Bronchial epithelial cell (primary cell): ENCODE results near the gene ATP5ME. TPM values are rescaled to one million over a fixed set of nuclear protein-coding genes. Genes with fewer than 3 reads are reported as not detected.

Experiments
- DNase-seq: peaks from one replicate; pipeline ENCODE4 v3.0.0-alpha.2; 2010; ENCODE audit warnings: low read depth
- FAIRE-seq: peaks from 2 replicates; lab custom pipeline; 2011; peaks lifted over from hg19 to GRCh38; lab: Jason Lieb, UNC
- H3K27me3 ChIP-seq: 2 replicates; pipeline ENCODE4 v1.5.1; 2011; ENCODE audit warnings: low read length; ENCODE audit not compliant: control insufficient read depth, insufficient read depth
- H3K36me3 ChIP-seq: 2 replicates; pipeline ENCODE4 v1.5.1; 2011; ENCODE audit warnings: low read length; ENCODE audit not compliant: control insufficient read depth, insufficient read depth
- H3K4me3 ChIP-seq: 2 replicates; pipeline ENCODE4 v1.5.1; 2011; ENCODE audit warnings: mild to moderate bottlenecking, low read depth, low read length, control low read depth
- total RNA-seq: library from RNA; depleted of rRNA; stranded (reverse); fragments of >200 nt; gene quantifications from 2 replicates; pipeline ENCODE4 v1.2.1, GENCODE V29; 2014
- TF ChIP-seq, protein P1 (sequence below): IDR thresholded peaks from 2 replicates; pipeline ENCODE4 v1.5.1; 2011; ENCODE audit warnings: mild to moderate bottlenecking, moderate library complexity, low read length, control low read depth, inconsistent platforms; ENCODE audit not compliant: insufficient read depth, severe bottlenecking

ATP5ME gene
- total RNA-seq, 1 donor from 2014 or later = 70.8 TPM

DNA sequence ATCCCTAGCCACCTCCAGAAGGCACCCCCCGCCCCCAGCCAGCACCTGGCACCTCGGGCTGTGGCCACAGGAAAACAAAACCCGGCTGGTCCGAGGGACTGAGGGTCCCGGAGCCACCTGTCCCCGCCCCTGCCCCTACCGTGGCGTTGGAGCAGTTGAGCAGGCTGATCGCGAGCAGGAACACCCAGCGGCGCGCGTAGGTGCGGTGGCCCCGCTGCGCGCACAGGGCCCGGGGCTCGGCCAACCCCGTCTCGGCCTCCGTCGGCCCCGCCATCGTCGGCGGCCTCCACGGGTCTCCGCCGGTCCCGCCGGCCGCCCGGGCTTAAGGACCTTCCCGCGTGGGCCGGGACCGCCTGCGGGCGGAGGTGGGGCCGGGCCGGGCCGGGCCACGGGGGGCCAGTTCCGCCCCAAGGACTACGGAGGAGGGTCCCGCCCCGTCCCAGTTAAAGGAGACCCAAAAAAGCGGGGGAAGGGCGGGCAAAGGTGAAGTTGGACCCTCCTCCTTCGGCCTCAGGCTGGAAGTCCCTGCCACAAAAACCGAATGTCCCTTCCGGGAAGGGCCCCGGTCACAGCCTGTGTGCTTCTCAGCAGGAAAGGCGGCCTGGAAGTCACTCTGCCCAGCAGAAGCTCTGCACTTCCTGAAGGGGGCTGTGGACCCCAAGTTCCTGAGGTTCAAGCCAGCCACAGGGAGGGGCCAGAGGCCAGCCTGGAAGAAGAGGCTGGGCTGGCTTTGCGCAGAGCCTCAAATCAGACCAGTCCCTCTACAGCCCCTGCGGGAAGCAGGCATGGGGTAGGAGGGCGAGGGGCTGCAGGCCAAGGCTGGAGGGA lies 15.0 kb upstream of the ATP5ME start, which contains the start of gene SLC49A3:
Gene SLC49A3 (minus strand): TSS at position 298 of the 828 bp plus-strand sequence. CDS start 24 bp downstream, at position 274.
- H3K4me3 ChIP-seq = peak within 1 kb of the TSS; percentile 32
- TF ChIP-seq, protein P1, sequence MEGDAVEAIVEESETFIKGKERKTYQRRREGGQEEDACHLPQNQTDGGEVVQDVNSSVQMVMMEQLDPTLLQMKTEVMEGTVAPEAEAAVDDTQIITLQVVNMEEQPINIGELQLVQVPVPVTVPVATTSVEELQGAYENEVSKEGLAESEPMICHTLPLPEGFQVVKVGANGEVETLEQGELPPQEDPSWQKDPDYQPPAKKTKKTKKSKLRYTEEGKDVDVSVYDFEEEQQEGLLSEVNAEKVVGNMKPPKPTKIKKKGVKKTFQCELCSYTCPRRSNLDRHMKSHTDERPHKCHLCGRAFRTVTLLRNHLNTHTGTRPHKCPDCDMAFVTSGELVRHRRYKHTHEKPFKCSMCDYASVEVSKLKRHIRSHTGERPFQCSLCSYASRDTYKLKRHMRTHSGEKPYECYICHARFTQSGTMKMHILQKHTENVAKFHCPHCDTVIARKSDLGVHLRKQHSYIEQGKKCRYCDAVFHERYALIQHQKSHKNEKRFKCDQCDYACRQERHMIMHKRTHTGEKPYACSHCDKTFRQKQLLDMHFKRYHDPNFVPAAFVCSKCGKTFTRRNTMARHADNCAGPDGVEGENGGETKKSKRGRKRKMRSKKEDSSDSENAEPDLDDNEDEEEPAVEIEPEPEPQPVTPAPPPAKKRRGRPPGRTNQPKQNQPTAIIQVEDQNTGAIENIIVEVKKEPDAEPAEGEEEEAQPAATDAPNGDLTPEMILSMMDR = no peak
- no peaks in the 10 kb centered on the region for H3K36me3 ChIP-seq
- FAIRE-seq = no peak
- H3K27me3 ChIP-seq = no peaks in the 10 kb centered on the region
- DNase-seq = no peak

DNA sequence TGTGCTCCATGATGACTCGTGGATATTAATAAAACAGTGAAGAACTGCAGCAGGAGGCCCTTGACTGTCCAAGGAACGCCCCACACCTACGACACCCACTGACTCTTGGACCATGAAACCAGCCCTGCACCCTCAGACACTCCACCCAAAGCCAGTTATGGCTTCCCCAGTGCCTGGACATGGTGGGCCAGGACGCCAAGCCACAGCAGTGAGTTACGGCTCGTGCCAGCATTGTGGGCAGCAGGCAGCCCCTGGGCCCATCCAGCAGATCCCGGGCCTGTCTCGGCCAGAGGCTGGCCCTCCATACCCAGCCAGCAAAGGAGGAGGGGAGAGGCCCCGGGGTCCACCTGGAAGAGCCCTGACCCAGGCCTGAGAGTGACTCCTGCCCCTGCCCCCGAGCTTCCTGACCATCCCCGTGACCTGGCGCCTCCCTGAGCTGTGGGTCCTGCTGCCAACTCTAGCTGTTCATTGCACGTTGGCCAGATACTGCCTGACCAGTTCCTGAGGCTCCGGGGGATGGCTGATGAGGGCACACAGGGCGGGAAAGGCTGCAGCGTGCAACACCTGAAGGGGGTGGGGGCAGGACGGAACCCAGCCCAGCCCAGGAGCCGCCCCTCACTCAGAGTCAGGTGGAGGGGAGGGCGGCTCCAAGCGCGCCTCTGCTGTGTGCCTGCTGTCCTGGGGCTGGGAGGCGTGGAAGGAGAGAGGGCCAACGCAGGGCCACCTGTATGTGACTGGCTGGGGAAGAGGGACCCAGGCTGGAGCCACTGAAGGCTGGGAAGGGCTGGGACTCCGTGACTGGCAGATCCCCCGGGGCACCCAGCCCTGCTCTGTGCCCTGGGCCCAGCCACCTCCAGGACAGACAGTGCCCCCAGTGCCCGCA lies 14.1 kb upstream of the ATP5ME start:
- TF ChIP-seq, protein P1 = no peak
- no peak for FAIRE-seq
- H3K27me3 ChIP-seq = no peaks in the 10 kb centered on the region
- no peak for DNase-seq
- H3K36me3 ChIP-seq = no peaks in the 10 kb centered on the region
- H3K4me3 ChIP-seq = peak overlapping the region; percentile 32

- Histone ChIP-seq H3K4me3 (no peak overlapping the region), H3K27me3 (no peaks in the 10 kb centered on the region), H3K36me3 (no peaks in the 10 kb centered on the region)
- DNase-seq = peak; percentile 75
- TF ChIP-seq, protein P1 = no peak
- peak; percentile 7 for FAIRE-seq
Observed at GRCh38 chr4:687048-687970, 13.2 kb upstream of the ATP5ME start.

- H3K36me3 ChIP-seq = no peaks in the 10 kb centered on the region
- FAIRE-seq = no peak
- H3K27me3 ChIP-seq = no peaks in the 10 kb centered on the region
- no peak for DNase-seq
- H3K4me3 ChIP-seq = no peak overlapping the region
- TF ChIP-seq, protein P1 = no peak
Observed at GRCh38 chr4:686413-687040, 12.5 kb upstream of the ATP5ME start.
